HG02973 (cell line): Measurements from ENCODE around the gene INIP.

Source experiments
- ATAC-seq: cut with Tn5 transposase; IDR thresholded peaks from one replicate; pipeline ENCODE4 v1.9.1; 2021; ENCODE audit warnings: moderate library complexity; ENCODE audit not compliant: unreplicated experiment

Gene INIP

GRCh38 chr9:112717661-112718331 is at the start of gene INIP:
Gene INIP (minus strand): TSS chr9:112718117. CDS start chr9:112716485, 1,632 bp downstream.
- ATAC-seq: peak; percentile 89

- no peak for ATAC-seq
Measured at GRCh38 chr9:112765281-112765680, 47.4 kb upstream of the INIP start.

GRCh38 chr9:112764837-112765236 is 46.9 kb upstream of the INIP start:
- ATAC-seq: no peak

GRCh38 chr9:112764344-112764743 is 46.4 kb upstream of the INIP start:
- no peak for ATAC-seq

GRCh38 chr9:112762726-112763518 is 45.0 kb upstream of the INIP start:
- no peak for ATAC-seq

GRCh38 chr9:112761912-112762655 is 44.2 kb upstream of the INIP start:
- no peak for ATAC-seq

- no peak for ATAC-seq
Measured at GRCh38 chr9:112760821-112761220, 42.9 kb upstream of the INIP start.

GRCh38 chr9:112757940-112758339 is 40.0 kb upstream of the INIP start:
- no peak for ATAC-seq

GRCh38 chr9:112757282-112757883 is 39.5 kb upstream of the INIP start:
- no peak for ATAC-seq

- ATAC-seq: no peak
Measured at GRCh38 chr9:112755675-112756074, 37.8 kb upstream of the INIP start.

GRCh38 chr9:112755016-112755427 is 37.1 kb upstream of the INIP start:
- no peak for ATAC-seq

- ATAC-seq: no peak
Measured at GRCh38 chr9:112754578-112754977, 36.7 kb upstream of the INIP start.

- no peak for ATAC-seq
Measured at GRCh38 chr9:112753725-112754124, 35.8 kb upstream of the INIP start.

GRCh38 chr9:112752334-112753125 is 34.6 kb upstream of the INIP start:
- no peak for ATAC-seq

GRCh38 chr9:112751056-112751795 is 33.3 kb upstream of the INIP start:
- ATAC-seq: peak; percentile 35

GRCh38 chr9:112750764-112751055 is 32.8 kb upstream of the INIP start:
- ATAC-seq: no peak

- ATAC-seq: peak; percentile 65
Measured at GRCh38 chr9:112750016-112750763, 32.3 kb upstream of the INIP start, which contains the start of gene SNX30. Gene SNX30 (plus strand): TSS chr9:112750760. CDS start chr9:112751002, 242 bp downstream.

GRCh38 chr9:112747094-112747493 is 29.2 kb upstream of the INIP start:
- ATAC-seq: no peak

GRCh38 chr9:112744177-112744576 is 26.3 kb upstream of the INIP start:
- ATAC-seq: no peak
